GM18505 (cell line): Measurements from ENCODE around the gene CD274.
"Not testable (repeated sequence)": the region's sequence is repeated elsewhere in the genome, so short reads cannot be mapped to it uniquely, and the experiment has no call there.

Source experiments
- ATAC-seq: cut with Tn5 transposase; IDR thresholded peaks from one replicate; pipeline ENCODE4 v1.9.1; 2021; ENCODE audit not compliant: unreplicated experiment
- POLR2A ChIP-seq: IDR thresholded peaks from 4 replicates; pipeline ENCODE4 v1.6.1; 2011; ENCODE audit warnings: borderline replicate concordance; ENCODE audit not compliant: insufficient read depth, insufficient read length; ENCODE audit errors: extremely low read depth

CD274 gene

DNA sequence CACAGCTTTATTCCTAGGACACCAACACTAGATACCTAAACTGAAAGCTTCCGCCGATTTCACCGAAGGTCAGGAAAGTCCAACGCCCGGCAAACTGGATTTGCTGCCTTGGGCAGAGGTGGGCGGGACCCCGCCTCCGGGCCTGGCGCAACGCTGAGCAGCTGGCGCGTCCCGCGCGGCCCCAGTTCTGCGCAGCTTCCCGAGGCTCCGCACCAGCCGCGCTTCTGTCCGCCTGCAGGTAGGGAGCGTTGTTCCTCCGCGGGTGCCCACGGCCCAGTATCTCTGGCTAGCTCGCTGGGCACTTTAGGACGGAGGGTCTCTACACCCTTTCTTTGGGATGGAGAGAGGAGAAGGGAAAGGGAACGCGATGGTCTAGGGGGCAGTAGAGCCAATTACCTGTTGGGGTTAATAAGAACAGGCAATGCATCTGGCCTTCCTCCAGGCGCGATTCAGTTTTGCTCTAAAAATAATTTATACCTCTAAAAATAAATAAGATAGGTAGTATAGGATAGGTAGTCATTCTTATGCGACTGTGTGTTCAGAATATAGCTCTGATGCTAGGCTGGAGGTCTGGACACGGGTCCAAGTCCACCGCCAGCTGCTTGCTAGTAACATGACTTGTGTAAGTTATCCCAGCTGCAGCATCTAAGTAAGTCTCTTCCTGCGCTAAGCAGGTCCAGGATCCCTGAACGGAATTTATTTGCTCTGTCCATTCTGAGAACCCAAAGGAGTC lies at the start of gene CD274:
Gene CD274 (plus strand): TSS at position 184 of the 733 bp plus-strand sequence. CDS start 5,572 bp downstream, outside the sequence.
- peak; percentile 68 for ATAC-seq
- peak; percentile 86 for TF ChIP-seq POLR2A

DNA sequence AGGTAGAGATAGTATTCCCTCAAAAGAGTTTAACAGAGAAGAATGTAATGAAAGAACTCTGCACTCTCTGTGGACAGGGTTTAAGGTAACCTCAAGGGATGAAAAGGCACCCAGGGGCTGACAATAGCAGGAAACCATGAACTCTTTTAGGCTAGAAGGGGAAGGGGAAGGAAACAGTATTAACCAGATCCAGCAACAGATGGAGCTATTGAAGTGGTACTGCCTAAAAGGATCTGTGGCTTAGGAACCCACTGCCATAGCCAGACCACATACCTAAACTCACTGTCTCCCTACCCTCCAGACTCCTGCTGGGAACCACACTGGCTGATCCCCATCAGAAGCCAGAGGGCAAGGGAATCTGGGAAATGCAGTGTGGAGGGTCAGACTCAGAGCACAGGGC lies 48.1 kb upstream of the CD274 start:
- TF ChIP-seq POLR2A, result no peak
- ATAC-seq, result no peak

GRCh38 chr9:5408596-5408995 lies 41.7 kb upstream of the CD274 start:
- no peak for TF ChIP-seq POLR2A
- ATAC-seq, result no peak

GRCh38 chr9:5416953-5417352 lies 33.4 kb upstream of the CD274 start:
- TF ChIP-seq POLR2A, result no peak
- no peak for ATAC-seq

- no peak for ATAC-seq
- no peak for TF ChIP-seq POLR2A
Observed at GRCh38 chr9:5418481-5418880, 31.9 kb upstream of the CD274 start.

DNA sequence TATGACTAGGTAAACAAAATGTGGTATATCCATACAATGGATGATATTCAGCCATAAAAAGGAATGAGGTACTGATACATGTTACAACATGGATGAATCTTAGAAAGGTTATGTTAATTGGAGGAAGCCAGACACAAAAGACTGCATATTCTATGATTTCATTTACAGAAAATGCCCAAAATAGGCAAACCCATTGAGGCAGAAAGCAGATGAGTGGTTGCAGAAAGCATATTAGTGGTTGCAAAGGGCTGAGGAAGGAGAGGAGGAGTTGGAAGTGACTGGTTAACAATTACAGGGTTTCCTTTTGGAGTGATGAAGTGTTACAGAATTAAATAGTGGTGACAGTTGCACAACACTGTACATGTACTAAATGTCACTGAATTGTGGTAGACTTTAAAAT lies 30.4 kb upstream of the CD274 start:
- ATAC-seq, result no peak
- TF ChIP-seq POLR2A, result no peak

- TF ChIP-seq POLR2A, result no peak
- ATAC-seq, result no peak
Observed at GRCh38 chr9:5421163-5421562, 29.2 kb upstream of the CD274 start.

DNA sequence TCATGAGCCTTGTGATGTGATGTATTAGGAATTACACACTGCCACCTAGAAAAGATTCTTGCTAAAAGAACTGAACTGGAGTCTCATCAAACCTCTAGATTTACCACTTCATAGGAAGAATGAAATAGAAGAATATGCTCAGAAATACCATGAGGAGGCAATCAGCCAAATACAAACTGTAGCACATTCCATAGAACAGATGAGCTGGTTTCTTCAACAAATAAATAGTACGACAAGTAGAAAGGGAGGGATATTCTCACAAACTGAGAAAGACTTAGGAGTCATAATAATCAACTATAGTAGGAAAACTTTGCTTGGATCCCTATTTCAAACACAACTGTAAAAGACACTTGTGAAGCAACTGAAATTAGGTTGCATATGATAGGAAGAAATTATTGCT lies 28.1 kb upstream of the CD274 start:
- ATAC-seq, result no peak

GRCh38 chr9:5425006-5425628 lies 25.2 kb upstream of the CD274 start:
- TF ChIP-seq POLR2A, result no peak
- ATAC-seq, result no peak

More for the DNA sequence above, 28.1 kb upstream of the CD274 start:
- TF ChIP-seq POLR2A, result no peak

DNA sequence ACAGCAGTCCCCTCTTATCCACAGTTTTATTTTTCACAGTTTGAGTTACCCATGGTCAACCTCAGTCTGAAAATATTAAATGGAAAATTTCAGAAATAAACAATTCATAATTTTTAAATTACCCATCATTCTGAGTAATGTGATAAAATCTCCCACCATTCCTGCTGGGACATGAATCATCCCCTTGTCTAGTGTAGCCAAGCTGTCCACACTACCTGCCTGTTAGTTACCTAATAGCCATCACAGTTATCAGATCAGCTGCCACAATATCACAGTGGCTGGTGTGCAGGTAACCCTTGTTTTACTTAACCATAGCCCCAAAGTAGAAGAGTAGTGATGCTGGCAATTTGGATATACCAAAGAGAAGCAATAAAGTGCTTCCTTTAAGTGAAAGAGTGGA lies 23.3 kb upstream of the CD274 start:
- no peak for ATAC-seq
- no peak for TF ChIP-seq POLR2A

- no peak for TF ChIP-seq POLR2A
- ATAC-seq, result no peak
Observed at GRCh38 chr9:5428172-5428571, 22.2 kb upstream of the CD274 start.

- no peak for TF ChIP-seq POLR2A
- ATAC-seq, result no peak
Observed at GRCh38 chr9:5428794-5429528, 21.4 kb upstream of the CD274 start.

- no peak for ATAC-seq
Observed at GRCh38 chr9:5429873-5430564, 20.3 kb upstream of the CD274 start.

GRCh38 chr9:5430912-5431311 lies 19.4 kb upstream of the CD274 start:
- no peak for TF ChIP-seq POLR2A
- ATAC-seq, result no peak

More at GRCh38 chr9:5429873-5430564, 20.3 kb upstream of the CD274 start:
- no peak for TF ChIP-seq POLR2A

- not testable (repeated sequence) for ATAC-seq
Observed at GRCh38 chr9:5432890-5433289, 17.5 kb upstream of the CD274 start.

DNA sequence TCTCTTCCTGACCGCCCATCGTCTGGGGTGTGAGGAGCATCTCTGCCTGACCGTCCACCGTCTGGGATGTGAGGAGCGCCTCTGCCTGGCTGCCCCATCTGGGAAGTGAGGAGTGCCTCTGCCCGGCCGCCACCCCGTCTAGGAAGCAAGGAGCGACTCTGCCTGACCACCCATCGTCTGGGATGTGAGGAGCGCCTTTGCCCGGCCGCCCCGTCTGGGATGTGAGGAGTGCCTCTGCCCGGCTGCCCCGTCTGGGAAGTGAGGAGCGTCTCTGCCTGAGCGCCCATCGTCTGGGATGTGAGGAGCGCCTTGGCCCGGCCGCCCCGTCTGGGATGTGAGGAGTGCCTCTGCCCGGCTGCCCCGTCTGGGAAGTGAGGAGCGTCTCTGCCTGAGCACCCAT lies 17.0 kb upstream of the CD274 start:
- not testable (repeated sequence) for ATAC-seq

GRCh38 chr9:5433841-5434810 lies 16.2 kb upstream of the CD274 start:
- not testable (repeated sequence) for ATAC-seq
